Measurements from ENCODE around the gene SPATA13.

DNA sequence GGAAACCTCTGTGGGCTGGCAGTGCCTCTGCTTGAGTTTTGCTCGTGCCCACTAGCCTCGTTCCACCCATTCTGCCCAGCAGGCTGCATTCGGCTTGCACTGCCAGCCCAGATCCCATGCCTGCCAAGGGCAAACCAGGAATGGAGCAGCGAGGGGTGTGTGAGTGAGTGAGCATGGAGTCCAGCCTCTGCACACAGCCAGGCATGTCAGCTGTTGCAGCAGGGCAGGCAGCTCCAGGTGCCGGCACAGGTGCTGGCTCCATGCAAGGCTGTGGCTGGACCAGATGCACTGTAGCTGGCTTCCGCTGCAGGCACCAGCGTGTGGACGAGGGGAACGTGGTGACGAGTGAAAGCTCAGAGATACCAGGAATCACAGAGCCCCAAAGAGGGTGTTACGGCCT is 64.5 kb downstream of the SPATA13 start:
- no peak for TF ChIP-seq GATA3 (IDR thresholded peaks at IDR 0.05; ENCODE audit: low read depth, low read length)
- TF ChIP-seq GATA2 (IDR thresholded peaks at IDR 0.05; ENCODE audit: low read depth, low read length), result no peak

Measured in SH-SY5Y (cell line).